Activated effector memory CD4-positive, alpha-beta T cell treated with Interleukin-2 at 50 U/mL for 16 hours (primary cell): ENCODE measurements around the gene TRAPPC12.

Source experiments
- DNase-seq: peaks from one replicate; pipeline ENCODE4 v3.0.0-alpha.2; 2020

TRAPPC12 gene

GRCh38 chr2:3517948-3518495, 138.5 kb downstream of the TRAPPC12 start:
- no peak for DNase-seq

GRCh38 chr2:3518496-3519254, 139.2 kb downstream of the TRAPPC12 start:
- peak; percentile 97 for DNase-seq

GRCh38 chr2:3519255-3520205, 140.0 kb downstream of the TRAPPC12 start, which contains the start of gene ADI1:
TSS of gene ADI1 (minus strand) at chr2:3519531. CDS start at chr2:3519487, 44 bp downstream.
- DNase-seq, result peak; percentile 67

GRCh38 chr2:3520591-3520990, 141.1 kb downstream of the TRAPPC12 start:
- no peak for DNase-seq

GRCh38 chr2:3522961-3523421, 143.5 kb downstream of the TRAPPC12 start:
- DNase-seq, result no peak

GRCh38 chr2:3523551-3524041, 144.1 kb downstream of the TRAPPC12 start:
- DNase-seq, result no peak

GRCh38 chr2:3526871-3527270, 147.4 kb downstream of the TRAPPC12 start:
- DNase-seq, result no peak

- DNase-seq, result no peak
These were observed 148.6 kb downstream of the TRAPPC12 start for GRCh38 chr2:3527886-3528785.
